Smooth muscle cell (in vitro differentiated cells): Measurements from ENCODE around the gene TM4SF5. TPM values are rescaled to one million over a fixed set of nuclear protein-coding genes. Genes with fewer than 3 reads are reported as not detected.

Experiments
- DNase-seq: peaks from one replicate; lab custom pipeline; 2025; ENCODE audit not compliant: unreplicated experiment; lab: John Stamatoyannopoulos, UW
- H2AFZ ChIP-seq: fragments of 200-600 bp; sonication (generic); 2 replicates; pipeline ENCODE4 v1.6.0; 2016; ENCODE audit warnings: antibody characterized with exemption, low read depth, mild to moderate bottlenecking
- H3F3A ChIP-seq: fragments of 200-600 bp; sonication (generic); 2 replicates; pipeline ENCODE4 v1.6.0; 2017; ENCODE audit warnings: antibody characterized with exemption, low read depth
- H3K27ac ChIP-seq: fragments of 200-600 bp; sonication (generic); 2 replicates; pipeline ENCODE4 v1.5.1; 2016; ENCODE audit warnings: low read depth, mild to moderate bottlenecking
- H3K27me3 ChIP-seq: fragments of 200-600 bp; sonication (generic); 2 replicates; pipeline ENCODE4 v1.6.1; 2016; ENCODE audit warnings: low read depth, mild to moderate bottlenecking
- H3K36me3 ChIP-seq: fragments of 200-600 bp; sonication (generic); 2 replicates; pipeline ENCODE4 v1.5.1; 2016; ENCODE audit warnings: low read depth
- H3K4me1 ChIP-seq: fragments of 200-600 bp; sonication (generic); 2 replicates; pipeline ENCODE4 v1.5.1; 2016; ENCODE audit warnings: low read depth
- H3K4me2 ChIP-seq: fragments of 200-600 bp; sonication (generic); 2 replicates; pipeline ENCODE4 v1.6.0; 2016; ENCODE audit warnings: mild to moderate bottlenecking
- H3K4me3 ChIP-seq: fragments of 200-600 bp; sonication (generic); 2 replicates; pipeline ENCODE4 v1.5.1; 2016; ENCODE audit warnings: mild to moderate bottlenecking
- H3K79me2 ChIP-seq: fragments of 200-600 bp; sonication (generic); 2 replicates; pipeline ENCODE4 v1.6.0; 2016; ENCODE audit warnings: low read depth, mild to moderate bottlenecking
- H3K9ac ChIP-seq: fragments of 200-600 bp; sonication (generic); 2 replicates; pipeline ENCODE4 v1.6.0; 2016; ENCODE audit warnings: low read depth
- H3K9me3 ChIP-seq: fragments of 200-600 bp; sonication (generic); replicated peaks from 2 replicates; pipeline ENCODE4 v1.5.1; 2016; ENCODE audit warnings: low read depth
- H4K20me1 ChIP-seq: fragments of 200-600 bp; sonication (generic); 2 replicates; pipeline ENCODE4 v1.6.0; 2016; ENCODE audit warnings: low read depth
- WGBS: methylation state at CpG from one replicate; pipeline ENCODE4 v1.1.7; 2016; ENCODE audit warnings: low lambda C conversion rate; 5-methylcytosine and 5-hydroxymethylcytosine counted together
- polyA plus RNA-seq: library from polyadenylated mRNA; unstranded; fragments of >200 nt; fragmentation: Nextera tagmentation; extraction: Ambion mirVana; gene quantifications from 2 replicates; pipeline ENCODE4 v1.2.1, GENCODE V29; 2016
- total RNA-seq: library from RNA; depleted of rRNA; stranded (reverse); fragments of >200 nt; gene quantifications from 2 replicates; pipeline ENCODE4 v1.2.3, GENCODE V29; 2014
- TF ChIP-seq, protein P1 (sequence below): fragments of 200-600 bp; sonication (generic); IDR thresholded peaks from 2 replicates; pipeline ENCODE4 v1.5.1; 2017; ENCODE audit warnings: borderline replicate concordance, mild to moderate bottlenecking, antibody characterized with exemption; ENCODE audit not compliant: insufficient read depth, poor library complexity, severe bottlenecking

Gene TM4SF5
- total and polyA plus RNA-seq, 2 experiments from 2014 or later = not detected

DNA sequence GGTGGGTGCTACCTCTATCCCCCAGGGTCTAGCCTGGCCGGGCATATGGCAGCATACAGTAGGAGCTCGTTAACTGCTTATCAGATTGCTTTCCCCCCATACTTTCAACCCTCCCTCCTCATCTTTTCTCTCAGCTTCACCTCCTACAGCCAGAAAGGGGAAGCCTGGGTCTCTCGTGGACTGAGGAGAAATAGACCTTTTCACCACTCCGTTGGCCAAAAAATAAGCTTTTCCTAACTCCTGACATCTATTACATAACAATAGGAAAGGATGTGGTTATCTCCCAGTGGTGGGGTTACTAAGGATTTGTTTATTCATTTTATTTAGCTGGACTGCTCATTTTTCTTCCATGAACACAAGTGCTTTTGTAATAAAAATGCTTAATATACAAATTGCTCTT is 23.0 kb upstream of the TM4SF5 start:
- Histone ChIP-seq H3K9me3 (no peaks in the 10 kb centered on the region), H3K27ac (no peak overlapping the region), H3K4me2 (no peak overlapping the region), H3K4me3 (no peak overlapping the region), H2AFZ (no peak overlapping the region), H3K79me2 (no peaks in the 10 kb centered on the region), H3K27me3 (peaks cover 50% of the 10 kb centered on the region), H3K4me1 (peaks cover 6% of the 10 kb centered on the region), H3K36me3 (no peaks in the 10 kb centered on the region), H3F3A (no peaks in the 10 kb centered on the region), H3K9ac (no peak overlapping the region), H4K20me1 (no peaks in the 10 kb centered on the region)
- WGBS = 78% methylated on average over 4 of the region's 4 CpGs
- TF ChIP-seq, protein P1, sequence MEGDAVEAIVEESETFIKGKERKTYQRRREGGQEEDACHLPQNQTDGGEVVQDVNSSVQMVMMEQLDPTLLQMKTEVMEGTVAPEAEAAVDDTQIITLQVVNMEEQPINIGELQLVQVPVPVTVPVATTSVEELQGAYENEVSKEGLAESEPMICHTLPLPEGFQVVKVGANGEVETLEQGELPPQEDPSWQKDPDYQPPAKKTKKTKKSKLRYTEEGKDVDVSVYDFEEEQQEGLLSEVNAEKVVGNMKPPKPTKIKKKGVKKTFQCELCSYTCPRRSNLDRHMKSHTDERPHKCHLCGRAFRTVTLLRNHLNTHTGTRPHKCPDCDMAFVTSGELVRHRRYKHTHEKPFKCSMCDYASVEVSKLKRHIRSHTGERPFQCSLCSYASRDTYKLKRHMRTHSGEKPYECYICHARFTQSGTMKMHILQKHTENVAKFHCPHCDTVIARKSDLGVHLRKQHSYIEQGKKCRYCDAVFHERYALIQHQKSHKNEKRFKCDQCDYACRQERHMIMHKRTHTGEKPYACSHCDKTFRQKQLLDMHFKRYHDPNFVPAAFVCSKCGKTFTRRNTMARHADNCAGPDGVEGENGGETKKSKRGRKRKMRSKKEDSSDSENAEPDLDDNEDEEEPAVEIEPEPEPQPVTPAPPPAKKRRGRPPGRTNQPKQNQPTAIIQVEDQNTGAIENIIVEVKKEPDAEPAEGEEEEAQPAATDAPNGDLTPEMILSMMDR = no peak
- DNase-seq = no peak

DNA sequence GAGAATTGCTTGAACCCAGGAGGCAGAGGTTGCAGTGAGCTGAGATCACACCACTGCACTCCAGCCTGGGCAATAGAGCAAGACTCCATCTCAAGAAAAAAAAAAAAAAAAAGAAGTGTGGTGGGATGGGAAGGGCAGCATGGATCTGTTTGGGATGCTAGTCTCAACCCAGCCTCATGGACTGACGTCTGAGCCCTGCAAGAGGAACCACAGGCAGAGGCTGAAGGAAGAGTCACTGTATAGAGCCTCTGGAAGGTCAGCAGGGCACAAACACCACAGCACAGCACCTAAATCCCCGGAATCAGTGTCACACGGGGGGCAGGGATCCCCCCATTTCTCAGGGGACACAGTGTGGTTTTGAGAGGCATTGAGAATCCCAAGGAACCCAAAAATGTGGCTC is 21.1 kb upstream of the TM4SF5 start:
- 52% methylated on average over 3 of the region's 3 CpGs for WGBS
- Histone ChIP-seq H2AFZ (no peak overlapping the region), H3K27ac (no peak overlapping the region), H3K9ac (no peak overlapping the region), H3K4me3 (no peak overlapping the region), H4K20me1 (no peaks in the 10 kb centered on the region), H3F3A (no peaks in the 10 kb centered on the region), H3K27me3 (peaks cover 45% of the 10 kb centered on the region), H3K4me2 (no peak overlapping the region), H3K9me3 (no peaks in the 10 kb centered on the region), H3K4me1 (peaks cover 2% of the 10 kb centered on the region), H3K79me2 (no peaks in the 10 kb centered on the region), H3K36me3 (no peaks in the 10 kb centered on the region)
- DNase-seq = no peak
- TF ChIP-seq, protein P1 = no peak

DNA sequence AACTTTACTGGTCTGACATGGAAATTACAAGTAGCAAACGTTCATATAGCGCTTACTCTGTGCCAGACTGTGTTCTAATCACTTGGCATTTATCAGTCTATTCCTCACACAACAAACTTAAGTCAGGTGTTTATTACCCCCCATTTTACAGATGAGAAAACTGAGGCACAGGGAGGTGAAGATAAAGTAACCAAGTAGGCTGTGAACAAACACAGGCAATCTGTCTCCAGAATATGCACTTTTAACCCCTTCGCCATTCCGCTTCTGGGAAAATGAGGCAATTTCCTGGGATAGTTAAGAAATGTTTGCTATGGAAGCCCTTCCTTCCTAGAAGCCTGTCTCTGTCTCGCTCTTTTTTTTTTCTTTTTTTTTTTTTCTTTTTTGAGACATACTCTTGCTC is 19.8 kb upstream of the TM4SF5 start:
- H3K27ac ChIP-seq = no peak overlapping the region
- no peaks in the 10 kb centered on the region for H3K9me3 ChIP-seq
- no peaks in the 10 kb centered on the region for H3K4me1 ChIP-seq
- no peaks in the 10 kb centered on the region for H3K79me2 ChIP-seq
- H3F3A ChIP-seq = no peaks in the 10 kb centered on the region
- no peak overlapping the region for H3K4me2 ChIP-seq
- H3K27me3 ChIP-seq = peaks cover 43% of the 10 kb centered on the region
- no peak overlapping the region for H3K4me3 ChIP-seq
- H2AFZ ChIP-seq = no peak overlapping the region
- TF ChIP-seq, protein P1 = no peak
- no peak for DNase-seq
- WGBS = 85% methylated on average over 5 of the region's 5 CpGs
- H3K9ac ChIP-seq = no peak overlapping the region
- H3K36me3 ChIP-seq = no peaks in the 10 kb centered on the region
- H4K20me1 ChIP-seq = no peaks in the 10 kb centered on the region

DNA sequence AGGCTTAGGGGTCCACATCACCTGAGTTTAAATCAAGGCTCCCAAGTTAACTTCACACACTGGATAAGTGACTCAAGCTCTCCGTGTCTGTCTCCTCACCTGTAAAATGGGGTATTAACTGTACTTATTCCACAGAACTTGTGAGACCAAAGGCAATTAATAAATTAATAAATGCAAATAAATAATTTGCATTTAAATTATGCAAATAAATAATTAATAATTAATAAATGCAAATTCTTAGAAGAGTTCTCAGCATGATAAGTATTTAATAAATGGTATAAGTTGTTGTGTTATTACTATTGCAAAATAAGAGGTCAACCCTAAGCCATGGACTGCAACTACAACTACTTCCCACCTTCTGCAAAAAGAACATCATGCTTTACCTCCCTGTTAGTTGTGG is 18.3 kb upstream of the TM4SF5 start:
- Histone ChIP-seq H3K4me3 (no peak overlapping the region), H3K79me2 (no peaks in the 10 kb centered on the region), H3K4me1 (no peaks in the 10 kb centered on the region), H4K20me1 (no peaks in the 10 kb centered on the region), H3K9ac (no peak overlapping the region), H3K9me3 (no peaks in the 10 kb centered on the region), H3K27me3 (peaks cover 49% of the 10 kb centered on the region), H3F3A (no peaks in the 10 kb centered on the region), H3K4me2 (no peak overlapping the region), H3K36me3 (no peaks in the 10 kb centered on the region), H2AFZ (no peak overlapping the region), H3K27ac (no peak overlapping the region)
- DNase-seq = no peak
- TF ChIP-seq, protein P1 = no peak
- 97% methylated on average over 1 of the region's 1 CpG for WGBS
